ENCODE results near the gene KCNJ14.

KCNJ14 gene

DNA sequence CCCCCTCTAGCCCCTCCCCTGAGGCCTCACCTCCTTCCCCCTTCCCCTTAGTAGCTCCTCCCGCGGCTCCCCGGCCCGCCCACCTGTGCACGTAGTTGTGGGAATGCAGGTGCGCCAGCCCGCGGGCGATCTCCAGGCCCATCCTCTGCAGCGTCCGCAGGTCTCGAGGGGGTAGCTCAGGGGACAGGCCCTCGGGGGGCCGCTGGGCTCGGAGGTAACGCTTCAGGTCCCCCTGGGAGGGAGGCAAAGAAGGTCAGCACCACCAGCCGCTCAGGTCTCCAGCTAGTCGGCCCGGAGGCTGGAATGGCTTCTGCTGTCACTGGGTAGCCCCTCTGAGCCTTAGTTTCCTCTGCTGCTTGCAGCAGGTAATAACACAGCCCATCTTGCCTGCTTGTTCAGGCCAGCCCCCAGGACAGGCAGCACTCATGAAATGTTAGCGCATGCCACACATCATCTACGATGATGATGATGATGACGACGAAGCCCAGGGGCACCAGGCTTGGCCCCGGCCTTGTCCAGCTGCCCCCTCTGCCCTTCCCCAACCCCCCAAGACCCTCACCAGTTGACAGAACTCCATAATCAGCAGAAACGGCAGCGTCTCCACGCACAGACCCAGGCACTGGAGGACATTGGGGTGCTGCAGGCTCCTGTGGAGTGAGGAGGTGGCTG is 47.1 kb downstream of the KCNJ14 start:
- no peak overlapping the region for H2BK15ac ChIP-seq (replicated peaks; ENCODE audit: low read depth)
- H3K4me1 ChIP-seq (ENCODE audit: control insufficient read depth, low read depth, low read length), result peaks cover 3% of the 10 kb centered on the region
- no peak overlapping the region for H4K8ac ChIP-seq (ENCODE audit: low read depth, low read length)
- H3K4me3 ChIP-seq (ENCODE audit: low read length), result no peak overlapping the region
- H3K9ac ChIP-seq (ENCODE audit: low read length), result peak overlapping the region; percentile 44
- no CpG with 5 or more reads among the region's 27 CpGs for WGBS (ENCODE audit: extremely low coverage, insufficient coverage, low lambda C conversion rate)
- H4K5ac ChIP-seq (ENCODE audit: low read length), result no peak overlapping the region
- H3K4ac ChIP-seq (ENCODE audit: low read depth, low read length), result no peak overlapping the region
- no peak overlapping the region for H3K23ac ChIP-seq (ENCODE audit: low read length)
- H3K4me2 ChIP-seq (ENCODE audit: low read length), result peak overlapping the region; percentile 48
- peak overlapping the region; percentile 29 for H3K56ac ChIP-seq (ENCODE audit: low read length)
- H2BK5ac ChIP-seq (ENCODE audit: low read length), result no peak overlapping the region
- no peak overlapping the region for H3K27ac ChIP-seq (ENCODE audit: low read depth, low read length)
- H3K18ac ChIP-seq (ENCODE audit: low read length), result no peak overlapping the region
- H3K79me1 ChIP-seq (ENCODE audit: low read length), result no peaks in the 10 kb centered on the region
- H2AK5ac ChIP-seq (ENCODE audit: low read length), result no peak overlapping the region
- H3K27me3 ChIP-seq (ENCODE audit: insufficient read depth, low read length, poor library complexity), result no peaks in the 10 kb centered on the region
- DNase-seq, result no peak
- H3K79me2 ChIP-seq (ENCODE audit: control insufficient read depth, insufficient read depth, low read length), result no peaks in the 10 kb centered on the region
- H3K36me3 ChIP-seq (ENCODE audit: control insufficient read depth, insufficient read depth, low read length), result no peaks in the 10 kb centered on the region
- H2BK120ac ChIP-seq (ENCODE audit: low read depth, low read length), result no peak overlapping the region

DNA sequence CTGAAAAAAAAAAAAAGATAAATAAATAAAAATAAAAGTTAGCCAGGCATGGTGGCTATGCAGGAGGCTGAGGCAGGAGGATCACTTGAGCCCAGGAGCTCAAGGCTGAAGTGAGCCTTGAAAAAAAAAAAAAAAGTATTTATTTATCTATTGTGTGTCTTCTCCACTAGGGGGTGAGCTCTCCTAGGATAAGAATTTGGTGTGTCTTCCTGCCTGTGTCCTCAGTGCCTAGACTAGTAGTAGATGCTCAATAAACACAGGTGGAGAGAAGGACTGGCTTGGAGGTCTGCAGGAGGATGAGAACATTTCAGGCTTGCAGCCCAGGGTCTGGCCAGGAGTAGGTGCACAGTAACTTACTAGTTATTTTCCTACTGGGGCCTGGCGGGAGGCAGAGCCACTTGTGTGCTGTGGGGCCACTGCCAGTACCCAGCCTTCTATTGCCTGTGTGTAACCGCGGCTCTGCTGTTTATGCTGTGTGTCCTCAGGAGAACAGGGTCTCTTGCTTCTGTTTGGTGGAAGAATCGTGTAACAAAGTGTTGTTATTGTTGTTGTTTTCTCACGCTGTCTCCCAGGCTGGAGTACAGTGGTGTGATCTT is 50.9 kb downstream of the KCNJ14 start:
- Histone ChIP-seq H3K4ac (ENCODE audit: low read depth, low read length) (no peak overlapping the region), H3K23ac (ENCODE audit: low read length) (no peak overlapping the region), H4K8ac (ENCODE audit: low read depth, low read length) (no peak overlapping the region), H2AK5ac (ENCODE audit: low read length) (no peak overlapping the region), H3K9ac (ENCODE audit: low read length) (no peak overlapping the region), H3K79me2 (ENCODE audit: control insufficient read depth, insufficient read depth, low read length) (no peaks in the 10 kb centered on the region), H3K27me3 (ENCODE audit: insufficient read depth, low read length, poor library complexity) (no peaks in the 10 kb centered on the region), H3K4me2 (ENCODE audit: low read length) (no peak overlapping the region), H2BK15ac (replicated peaks; ENCODE audit: low read depth) (no peak overlapping the region), H3K4me3 (ENCODE audit: low read length) (no peak overlapping the region), H4K5ac (ENCODE audit: low read length) (no peak overlapping the region), H3K27ac (ENCODE audit: low read depth, low read length) (no peak overlapping the region), H3K18ac (ENCODE audit: low read length) (no peak overlapping the region), H3K36me3 (ENCODE audit: control insufficient read depth, insufficient read depth, low read length) (no peaks in the 10 kb centered on the region), H3K79me1 (ENCODE audit: low read length) (no peaks in the 10 kb centered on the region), H3K56ac (ENCODE audit: low read length) (no peak overlapping the region), H3K4me1 (ENCODE audit: control insufficient read depth, low read depth, low read length) (no peaks in the 10 kb centered on the region), H2BK120ac (ENCODE audit: low read depth, low read length) (no peak overlapping the region), H2BK5ac (ENCODE audit: low read length) (no peak overlapping the region)
- DNase-seq, result peak; percentile 78
- no CpG with 5 or more reads among the region's 5 CpGs for WGBS (ENCODE audit: extremely low coverage, insufficient coverage, low lambda C conversion rate)

DNA sequence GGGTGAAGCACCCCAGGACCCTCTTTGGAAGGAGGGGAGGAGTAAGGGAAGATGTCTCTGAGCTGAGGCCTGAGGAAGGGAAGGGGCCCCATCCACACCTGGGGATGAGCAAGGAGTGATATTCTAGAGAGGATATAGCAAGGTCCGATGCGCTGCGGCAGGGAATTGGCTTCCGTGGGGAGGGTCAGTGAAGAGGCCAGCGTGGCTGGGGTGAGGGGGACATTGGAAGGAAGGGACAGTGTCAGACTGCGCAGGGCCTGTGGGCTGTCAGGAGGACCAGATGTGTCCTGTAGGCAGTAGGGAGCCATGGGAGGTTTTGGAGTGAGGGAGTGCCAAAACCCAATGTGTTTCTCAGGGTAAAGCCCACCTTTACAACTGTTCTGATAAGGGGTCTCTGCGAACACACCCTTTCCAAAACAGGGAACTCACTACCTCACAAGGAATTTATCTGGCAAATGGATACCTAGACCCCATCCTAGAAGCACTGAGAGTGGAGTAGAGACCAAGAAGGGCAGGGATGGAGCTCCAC is 52.6 kb downstream of the KCNJ14 start:
- Histone ChIP-seq H2AK5ac (ENCODE audit: low read length) (no peak overlapping the region), H3K18ac (ENCODE audit: low read length) (no peak overlapping the region), H3K4me3 (ENCODE audit: low read length) (no peak overlapping the region), H3K56ac (ENCODE audit: low read length) (no peak overlapping the region), H3K4me2 (ENCODE audit: low read length) (no peak overlapping the region), H2BK15ac (replicated peaks; ENCODE audit: low read depth) (no peak overlapping the region), H3K27ac (ENCODE audit: low read depth, low read length) (no peak overlapping the region), H3K4ac (ENCODE audit: low read depth, low read length) (no peak overlapping the region), H3K27me3 (ENCODE audit: insufficient read depth, low read length, poor library complexity) (no peaks in the 10 kb centered on the region), H3K23ac (ENCODE audit: low read length) (no peak overlapping the region), H2BK5ac (ENCODE audit: low read length) (no peak overlapping the region), H3K36me3 (ENCODE audit: control insufficient read depth, insufficient read depth, low read length) (no peaks in the 10 kb centered on the region), H4K8ac (ENCODE audit: low read depth, low read length) (no peak overlapping the region), H3K79me1 (ENCODE audit: low read length) (no peaks in the 10 kb centered on the region), H2BK120ac (ENCODE audit: low read depth, low read length) (no peak overlapping the region), H4K5ac (ENCODE audit: low read length) (no peak overlapping the region), H3K9ac (ENCODE audit: low read length) (no peak overlapping the region), H3K4me1 (ENCODE audit: control insufficient read depth, low read depth, low read length) (no peaks in the 10 kb centered on the region), H3K79me2 (ENCODE audit: control insufficient read depth, insufficient read depth, low read length) (no peaks in the 10 kb centered on the region)
- no peak for DNase-seq
- WGBS (ENCODE audit: extremely low coverage, insufficient coverage, low lambda C conversion rate), result no CpG with 5 or more reads among the region's 7 CpGs

- H3K23ac ChIP-seq (ENCODE audit: low read length), result no peak overlapping the region
- no peak overlapping the region for H3K4me2 ChIP-seq (ENCODE audit: low read length)
- no peaks in the 10 kb centered on the region for H3K79me1 ChIP-seq (ENCODE audit: low read length)
- H3K27ac ChIP-seq (ENCODE audit: low read depth, low read length), result no peak overlapping the region
- H4K5ac ChIP-seq (ENCODE audit: low read length), result no peak overlapping the region
- no peak overlapping the region for H2BK120ac ChIP-seq (ENCODE audit: low read depth, low read length)
- H3K4me1 ChIP-seq (ENCODE audit: control insufficient read depth, low read depth, low read length), result no peaks in the 10 kb centered on the region
- H3K4ac ChIP-seq (ENCODE audit: low read depth, low read length), result no peak overlapping the region
- no peak overlapping the region for H3K56ac ChIP-seq (ENCODE audit: low read length)
- no peak overlapping the region for H3K9ac ChIP-seq (ENCODE audit: low read length)
- H3K36me3 ChIP-seq (ENCODE audit: control insufficient read depth, insufficient read depth, low read length), result no peaks in the 10 kb centered on the region
- no peak overlapping the region for H4K8ac ChIP-seq (ENCODE audit: low read depth, low read length)
- no peak for DNase-seq
- no peak overlapping the region for H2BK5ac ChIP-seq (ENCODE audit: low read length)
- no peak overlapping the region for H2BK15ac ChIP-seq (replicated peaks; ENCODE audit: low read depth)
- H3K4me3 ChIP-seq (ENCODE audit: low read length), result no peak overlapping the region
- WGBS (ENCODE audit: extremely low coverage, insufficient coverage, low lambda C conversion rate), result no CpG with 5 or more reads among the region's 32 CpGs
- H3K79me2 ChIP-seq (ENCODE audit: control insufficient read depth, insufficient read depth, low read length), result no peaks in the 10 kb centered on the region
- H3K18ac ChIP-seq (ENCODE audit: low read length), result no peak overlapping the region
- H3K27me3 ChIP-seq (ENCODE audit: insufficient read depth, low read length, poor library complexity), result no peaks in the 10 kb centered on the region
- no peak overlapping the region for H2AK5ac ChIP-seq (ENCODE audit: low read length)
These were observed 53.5 kb downstream of the KCNJ14 start for GRCh38 chr19:48508729-48509411.

- Histone ChIP-seq H3K79me2 (ENCODE audit: control insufficient read depth, insufficient read depth, low read length) (no peaks in the 10 kb centered on the region), H2BK5ac (ENCODE audit: low read length) (no peak overlapping the region), H4K8ac (ENCODE audit: low read depth, low read length) (no peak overlapping the region), H3K79me1 (ENCODE audit: low read length) (no peaks in the 10 kb centered on the region), H3K56ac (ENCODE audit: low read length) (no peak overlapping the region), H3K36me3 (ENCODE audit: control insufficient read depth, insufficient read depth, low read length) (no peaks in the 10 kb centered on the region), H2BK120ac (ENCODE audit: low read depth, low read length) (no peak overlapping the region), H3K4me2 (ENCODE audit: low read length) (no peak overlapping the region), H4K5ac (ENCODE audit: low read length) (no peak overlapping the region), H3K4me1 (ENCODE audit: control insufficient read depth, low read depth, low read length) (no peaks in the 10 kb centered on the region), H3K18ac (ENCODE audit: low read length) (no peak overlapping the region), H3K9ac (ENCODE audit: low read length) (no peak overlapping the region), H3K23ac (ENCODE audit: low read length) (no peak overlapping the region), H3K27me3 (ENCODE audit: insufficient read depth, low read length, poor library complexity) (no peaks in the 10 kb centered on the region), H2BK15ac (replicated peaks; ENCODE audit: low read depth) (no peak overlapping the region), H3K4me3 (ENCODE audit: low read length) (no peak overlapping the region), H3K27ac (ENCODE audit: low read depth, low read length) (no peak overlapping the region), H2AK5ac (ENCODE audit: low read length) (no peak overlapping the region), H3K4ac (ENCODE audit: low read depth, low read length) (no peak overlapping the region)
- WGBS (ENCODE audit: extremely low coverage, insufficient coverage, low lambda C conversion rate), result no CpG with 5 or more reads among the region's 12 CpGs
- no peak for DNase-seq
These were observed 54.3 kb downstream of the KCNJ14 start for GRCh38 chr19:48509467-48510194.
